Measurements from ENCODE around the gene RBFOX2.

DNA sequence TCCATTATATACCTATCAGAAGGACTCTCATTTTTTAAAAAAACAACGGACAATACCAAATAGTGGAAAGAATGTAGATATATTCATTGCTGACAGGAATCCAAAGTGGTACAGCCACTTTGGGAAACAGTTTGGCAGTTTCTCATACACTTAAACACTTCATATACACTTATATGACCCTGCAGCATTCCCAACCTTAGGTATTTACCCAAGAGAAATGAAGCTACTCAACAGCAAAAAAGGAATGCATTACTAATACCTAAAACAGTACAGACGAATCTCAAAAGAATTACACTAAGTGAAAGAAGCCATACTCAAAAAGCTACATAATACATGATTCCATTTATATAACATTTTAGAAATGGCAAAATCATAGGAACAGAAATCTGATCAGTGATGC, 51.5 kb downstream of the RBFOX2 start:
- TF ChIP-seq JUND (IDR thresholded peaks at IDR 0.05), result no peak
- TF ChIP-seq, protein P1, sequence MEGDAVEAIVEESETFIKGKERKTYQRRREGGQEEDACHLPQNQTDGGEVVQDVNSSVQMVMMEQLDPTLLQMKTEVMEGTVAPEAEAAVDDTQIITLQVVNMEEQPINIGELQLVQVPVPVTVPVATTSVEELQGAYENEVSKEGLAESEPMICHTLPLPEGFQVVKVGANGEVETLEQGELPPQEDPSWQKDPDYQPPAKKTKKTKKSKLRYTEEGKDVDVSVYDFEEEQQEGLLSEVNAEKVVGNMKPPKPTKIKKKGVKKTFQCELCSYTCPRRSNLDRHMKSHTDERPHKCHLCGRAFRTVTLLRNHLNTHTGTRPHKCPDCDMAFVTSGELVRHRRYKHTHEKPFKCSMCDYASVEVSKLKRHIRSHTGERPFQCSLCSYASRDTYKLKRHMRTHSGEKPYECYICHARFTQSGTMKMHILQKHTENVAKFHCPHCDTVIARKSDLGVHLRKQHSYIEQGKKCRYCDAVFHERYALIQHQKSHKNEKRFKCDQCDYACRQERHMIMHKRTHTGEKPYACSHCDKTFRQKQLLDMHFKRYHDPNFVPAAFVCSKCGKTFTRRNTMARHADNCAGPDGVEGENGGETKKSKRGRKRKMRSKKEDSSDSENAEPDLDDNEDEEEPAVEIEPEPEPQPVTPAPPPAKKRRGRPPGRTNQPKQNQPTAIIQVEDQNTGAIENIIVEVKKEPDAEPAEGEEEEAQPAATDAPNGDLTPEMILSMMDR (IDR thresholded peaks at IDR 0.05; ENCODE audit: low read depth, low read length, missing input control), result no peak
- no peak for TF ChIP-seq SP1 (IDR thresholded peaks at IDR 0.05)
- TF ChIP-seq, protein P2, sequence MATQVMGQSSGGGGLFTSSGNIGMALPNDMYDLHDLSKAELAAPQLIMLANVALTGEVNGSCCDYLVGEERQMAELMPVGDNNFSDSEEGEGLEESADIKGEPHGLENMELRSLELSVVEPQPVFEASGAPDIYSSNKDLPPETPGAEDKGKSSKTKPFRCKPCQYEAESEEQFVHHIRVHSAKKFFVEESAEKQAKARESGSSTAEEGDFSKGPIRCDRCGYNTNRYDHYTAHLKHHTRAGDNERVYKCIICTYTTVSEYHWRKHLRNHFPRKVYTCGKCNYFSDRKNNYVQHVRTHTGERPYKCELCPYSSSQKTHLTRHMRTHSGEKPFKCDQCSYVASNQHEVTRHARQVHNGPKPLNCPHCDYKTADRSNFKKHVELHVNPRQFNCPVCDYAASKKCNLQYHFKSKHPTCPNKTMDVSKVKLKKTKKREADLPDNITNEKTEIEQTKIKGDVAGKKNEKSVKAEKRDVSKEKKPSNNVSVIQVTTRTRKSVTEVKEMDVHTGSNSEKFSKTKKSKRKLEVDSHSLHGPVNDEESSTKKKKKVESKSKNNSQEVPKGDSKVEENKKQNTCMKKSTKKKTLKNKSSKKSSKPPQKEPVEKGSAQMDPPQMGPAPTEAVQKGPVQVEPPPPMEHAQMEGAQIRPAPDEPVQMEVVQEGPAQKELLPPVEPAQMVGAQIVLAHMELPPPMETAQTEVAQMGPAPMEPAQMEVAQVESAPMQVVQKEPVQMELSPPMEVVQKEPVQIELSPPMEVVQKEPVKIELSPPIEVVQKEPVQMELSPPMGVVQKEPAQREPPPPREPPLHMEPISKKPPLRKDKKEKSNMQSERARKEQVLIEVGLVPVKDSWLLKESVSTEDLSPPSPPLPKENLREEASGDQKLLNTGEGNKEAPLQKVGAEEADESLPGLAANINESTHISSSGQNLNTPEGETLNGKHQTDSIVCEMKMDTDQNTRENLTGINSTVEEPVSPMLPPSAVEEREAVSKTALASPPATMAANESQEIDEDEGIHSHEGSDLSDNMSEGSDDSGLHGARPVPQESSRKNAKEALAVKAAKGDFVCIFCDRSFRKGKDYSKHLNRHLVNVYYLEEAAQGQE (IDR thresholded peaks at IDR 0.05), result no peak
- TF ChIP-seq FOXA1 (IDR thresholded peaks at IDR 0.05), result no peak
- no peak for TF ChIP-seq EGR1 (IDR thresholded peaks at IDR 0.05; ENCODE audit: low read depth in 2 of 2)
- TF ChIP-seq, protein P3, sequence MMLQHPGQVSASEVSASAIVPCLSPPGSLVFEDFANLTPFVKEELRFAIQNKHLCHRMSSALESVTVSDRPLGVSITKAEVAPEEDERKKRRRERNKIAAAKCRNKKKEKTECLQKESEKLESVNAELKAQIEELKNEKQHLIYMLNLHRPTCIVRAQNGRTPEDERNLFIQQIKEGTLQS (IDR thresholded peaks at IDR 0.05), result no peak
- TF ChIP-seq, protein P4, sequence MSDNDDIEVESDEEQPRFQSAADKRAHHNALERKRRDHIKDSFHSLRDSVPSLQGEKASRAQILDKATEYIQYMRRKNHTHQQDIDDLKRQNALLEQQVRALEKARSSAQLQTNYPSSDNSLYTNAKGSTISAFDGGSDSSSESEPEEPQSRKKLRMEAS (IDR thresholded peaks at IDR 0.05), result no peak
- no peak for TF ChIP-seq TAF1 (conservative IDR thresholded peaks at IDR 0.05)
